Peyer's patch (tissue), 4 donors: Measurements from ENCODE around the gene RARG.

Source experiments
- POLR2A ChIP-seq, 2 donors: fragments of 450-650 bp; IDR thresholded peaks; one replicate each; pipeline ENCODE4 v1.5.1; 2017; ENCODE audit warnings: antibody characterized with exemption in 2 of 2, mild to moderate bottlenecking in 2 of 2, moderate library complexity in 2 of 2
- TF ChIP-seq, protein P1 (sequence below), 6 experiments: fragments of 450-650 bp in 4 of 6; fragments of 200-600 bp in 2 of 6; sonication (generic) in 1 of 6; IDR thresholded peaks; one replicate each; pipeline ENCODE4 v1.5.1; 2017 to 2019; ENCODE audit warnings: antibody characterized with exemption in 6 of 6, mild to moderate bottlenecking in 3 of 6, moderate library complexity in 1 of 6

DNA sequence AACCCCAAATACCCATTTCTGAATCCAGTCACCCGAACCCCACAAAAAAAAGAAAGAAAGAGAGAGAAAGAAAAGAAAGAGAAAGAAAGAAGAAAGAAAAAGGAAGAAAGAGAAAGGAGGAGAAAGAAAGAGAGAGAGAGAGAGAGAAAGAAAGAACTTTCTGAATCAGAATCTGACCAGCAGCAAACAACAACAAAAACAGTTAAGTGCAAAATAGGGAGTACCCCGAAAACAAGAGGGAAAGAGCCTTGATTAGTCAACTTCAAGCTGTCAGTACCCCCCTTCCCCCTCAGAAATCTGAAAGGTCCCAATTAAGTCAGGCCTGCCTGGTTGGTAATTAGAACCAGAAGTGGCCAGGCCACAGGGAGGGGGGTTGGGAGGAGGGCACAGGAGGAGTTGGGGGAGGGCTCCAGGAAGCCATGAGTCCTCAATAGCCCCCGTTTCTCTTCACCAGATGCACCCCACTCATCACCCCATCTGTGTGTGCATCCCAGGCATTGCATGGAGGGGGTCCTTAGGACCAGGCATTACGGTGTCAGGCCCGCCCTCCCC is 9.8 kb downstream of the RARG start:
- TF ChIP-seq, protein P1, sequence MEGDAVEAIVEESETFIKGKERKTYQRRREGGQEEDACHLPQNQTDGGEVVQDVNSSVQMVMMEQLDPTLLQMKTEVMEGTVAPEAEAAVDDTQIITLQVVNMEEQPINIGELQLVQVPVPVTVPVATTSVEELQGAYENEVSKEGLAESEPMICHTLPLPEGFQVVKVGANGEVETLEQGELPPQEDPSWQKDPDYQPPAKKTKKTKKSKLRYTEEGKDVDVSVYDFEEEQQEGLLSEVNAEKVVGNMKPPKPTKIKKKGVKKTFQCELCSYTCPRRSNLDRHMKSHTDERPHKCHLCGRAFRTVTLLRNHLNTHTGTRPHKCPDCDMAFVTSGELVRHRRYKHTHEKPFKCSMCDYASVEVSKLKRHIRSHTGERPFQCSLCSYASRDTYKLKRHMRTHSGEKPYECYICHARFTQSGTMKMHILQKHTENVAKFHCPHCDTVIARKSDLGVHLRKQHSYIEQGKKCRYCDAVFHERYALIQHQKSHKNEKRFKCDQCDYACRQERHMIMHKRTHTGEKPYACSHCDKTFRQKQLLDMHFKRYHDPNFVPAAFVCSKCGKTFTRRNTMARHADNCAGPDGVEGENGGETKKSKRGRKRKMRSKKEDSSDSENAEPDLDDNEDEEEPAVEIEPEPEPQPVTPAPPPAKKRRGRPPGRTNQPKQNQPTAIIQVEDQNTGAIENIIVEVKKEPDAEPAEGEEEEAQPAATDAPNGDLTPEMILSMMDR (IDR thresholded peaks at IDR 0.05): no peak
- no peak for TF ChIP-seq POLR2A (IDR thresholded peaks at IDR 0.05)
